Measurements from ENCODE around the gene RNF145. TPM values are rescaled to one million over a fixed set of nuclear protein-coding genes. Genes with fewer than 3 reads are reported as not detected.
"Not testable (repeated sequence)": the region's sequence is repeated elsewhere in the genome, so short reads cannot be mapped to it uniquely, and the experiment has no call there.

Gene RNF145
- total RNA-seq, 2 donors from 2014 or later = 38.6 to 50.5 TPM

DNA sequence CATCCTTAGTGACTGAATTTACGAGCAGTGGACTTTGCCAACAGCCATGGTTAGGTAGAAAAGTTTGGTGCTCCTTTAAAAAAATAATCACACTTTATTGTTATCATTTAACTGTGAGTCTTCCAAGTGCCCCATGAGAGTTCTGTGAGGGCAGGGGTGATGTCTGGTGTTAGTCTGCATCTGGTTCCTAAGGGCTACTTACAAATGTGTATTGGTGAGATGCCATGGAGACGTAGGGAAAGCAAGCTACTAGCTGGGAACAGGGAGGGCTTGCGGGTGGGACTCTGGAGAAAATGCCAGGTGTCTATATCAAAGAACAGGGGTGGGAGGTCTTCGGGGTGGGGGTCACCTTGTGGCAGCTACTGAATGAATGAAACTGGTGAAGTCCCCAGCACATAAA, 62.5 kb downstream of the RNF145 start:
- H3K9me3 ChIP-seq = no peaks in the 10 kb centered on the region
- DNase-seq (ENCODE audit: low spot score) = no peak
- H3K4me1 ChIP-seq (replicated peaks) = no peaks in the 10 kb centered on the region
- 83% methylated on average over 4 of the region's 4 CpGs for WGBS
- no peak overlapping the region for H3K4me3 ChIP-seq
- no peaks in the 10 kb centered on the region for H3K36me3 ChIP-seq
- intact Hi-C loops (cut with DNase I) = no loop called here
- H3K27me3 ChIP-seq (replicated peaks; ENCODE audit: insufficient read depth) = no peaks in the 10 kb centered on the region
- no peak overlapping the region for H3K27ac ChIP-seq
- TF ChIP-seq POLR2A (IDR thresholded peaks at IDR 0.05) = no peak
- TF ChIP-seq, protein P1, sequence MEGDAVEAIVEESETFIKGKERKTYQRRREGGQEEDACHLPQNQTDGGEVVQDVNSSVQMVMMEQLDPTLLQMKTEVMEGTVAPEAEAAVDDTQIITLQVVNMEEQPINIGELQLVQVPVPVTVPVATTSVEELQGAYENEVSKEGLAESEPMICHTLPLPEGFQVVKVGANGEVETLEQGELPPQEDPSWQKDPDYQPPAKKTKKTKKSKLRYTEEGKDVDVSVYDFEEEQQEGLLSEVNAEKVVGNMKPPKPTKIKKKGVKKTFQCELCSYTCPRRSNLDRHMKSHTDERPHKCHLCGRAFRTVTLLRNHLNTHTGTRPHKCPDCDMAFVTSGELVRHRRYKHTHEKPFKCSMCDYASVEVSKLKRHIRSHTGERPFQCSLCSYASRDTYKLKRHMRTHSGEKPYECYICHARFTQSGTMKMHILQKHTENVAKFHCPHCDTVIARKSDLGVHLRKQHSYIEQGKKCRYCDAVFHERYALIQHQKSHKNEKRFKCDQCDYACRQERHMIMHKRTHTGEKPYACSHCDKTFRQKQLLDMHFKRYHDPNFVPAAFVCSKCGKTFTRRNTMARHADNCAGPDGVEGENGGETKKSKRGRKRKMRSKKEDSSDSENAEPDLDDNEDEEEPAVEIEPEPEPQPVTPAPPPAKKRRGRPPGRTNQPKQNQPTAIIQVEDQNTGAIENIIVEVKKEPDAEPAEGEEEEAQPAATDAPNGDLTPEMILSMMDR (IDR thresholded peaks at IDR 0.05) = no peak
- TF ChIP-seq POLR2AphosphoS5 (IDR thresholded peaks at IDR 0.05) = no peak

DNA sequence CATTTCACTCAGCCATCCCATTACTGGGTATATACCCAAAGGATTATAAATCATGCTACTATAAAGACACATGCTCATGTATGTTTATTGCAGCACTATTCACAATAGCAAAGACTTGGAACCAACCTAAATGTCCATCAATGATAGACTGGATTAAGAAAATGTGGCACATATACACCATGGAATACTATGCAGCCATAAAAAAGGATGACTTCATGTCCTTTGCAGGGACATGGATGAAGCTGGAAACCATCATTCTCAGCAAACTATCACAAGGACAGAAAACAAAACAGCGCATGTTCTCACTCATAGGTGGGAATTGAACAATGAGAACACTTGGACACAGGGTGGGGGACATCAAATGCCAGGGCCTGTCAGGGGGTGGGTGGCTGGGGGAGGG, 64.2 kb downstream of the RNF145 start:
- DNase-seq (ENCODE audit: low spot score); intact Hi-C loops (cut with DNase I); H3K4me1 ChIP-seq (replicated peaks); H3K27me3 ChIP-seq (replicated peaks; ENCODE audit: insufficient read depth); H3K36me3 ChIP-seq; H3K4me3 ChIP-seq; H3K9me3 ChIP-seq; H3K27ac ChIP-seq: not testable (repeated sequence)
- 100% methylated on average over 1 of the region's 1 CpG for WGBS

DNA sequence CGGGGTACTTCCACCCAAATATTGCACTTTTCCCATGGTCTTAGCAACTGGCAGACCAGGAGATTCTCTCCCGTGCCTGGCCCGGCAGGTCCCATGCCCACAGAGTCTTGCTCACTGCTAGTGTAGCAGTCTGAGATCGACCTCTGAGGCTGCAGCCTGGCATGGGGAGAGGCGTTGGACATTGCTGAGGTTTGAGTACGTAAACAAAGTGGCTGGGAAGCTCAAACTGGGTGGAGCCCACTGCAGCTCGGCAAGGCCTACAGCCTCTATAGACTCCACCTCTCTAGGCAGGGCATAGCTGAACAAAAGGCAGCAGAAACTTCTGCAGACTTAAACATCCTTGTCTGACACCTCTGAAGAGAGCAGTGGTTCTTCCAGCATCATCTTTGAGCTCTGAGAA, 69.6 kb downstream of the RNF145 start:
- Histone ChIP-seq H3K27ac (no peak overlapping the region), H3K9me3 (no peaks in the 10 kb centered on the region), H3K4me1 (replicated peaks) (no peaks in the 10 kb centered on the region), H3K27me3 (replicated peaks; ENCODE audit: insufficient read depth) (no peaks in the 10 kb centered on the region), H3K36me3 (no peaks in the 10 kb centered on the region), H3K4me3 (no peak overlapping the region)
- no peak for DNase-seq (ENCODE audit: low spot score)
- WGBS = 65% methylated on average over 7 of the region's 7 CpGs
- TF ChIP-seq, protein P1 (IDR thresholded peaks at IDR 0.05) = no peak
- TF ChIP-seq POLR2AphosphoS5 (IDR thresholded peaks at IDR 0.05) (no peak), POLR2A (IDR thresholded peaks at IDR 0.05) (no peak)
- intact Hi-C loops (cut with DNase I) = loop anchor here (10.0 kb wide), 1 partner anchor 1375 kb away; no protein-coding TSS in a partner anchor

DNA sequence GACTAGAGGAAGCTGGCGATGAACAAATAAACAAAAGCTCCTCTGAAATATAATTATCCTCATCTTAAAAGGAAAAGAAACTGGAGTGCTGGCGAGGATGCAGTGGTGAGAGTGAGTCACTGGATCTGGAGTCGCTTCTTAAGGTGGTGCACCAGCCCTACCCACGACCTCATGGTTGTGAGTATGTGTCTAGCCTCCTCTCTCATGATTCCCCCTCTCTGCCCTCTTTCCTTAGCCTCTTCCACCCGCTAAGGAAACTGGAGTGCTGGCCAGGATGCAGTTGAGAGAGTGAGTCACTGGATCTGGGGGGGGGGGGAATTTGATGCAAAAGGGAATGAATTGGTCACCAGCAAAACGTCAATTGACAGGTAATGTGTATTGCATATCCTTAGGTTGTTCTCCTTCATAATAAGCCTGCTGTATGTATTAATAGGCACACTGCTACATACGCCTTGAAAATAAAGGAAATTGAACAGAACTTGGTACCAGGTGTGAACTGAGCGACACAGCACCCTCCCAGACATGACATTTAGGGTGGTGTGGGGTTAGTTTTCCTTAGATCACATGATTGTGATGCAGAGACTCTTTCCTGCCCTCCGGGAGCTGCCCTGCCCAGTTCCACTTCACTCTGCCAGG, 73.3 kb downstream of the RNF145 start:
- Histone ChIP-seq H3K27me3 (replicated peaks; ENCODE audit: insufficient read depth) (no peaks in the 10 kb centered on the region), H3K27ac (no peak overlapping the region), H3K4me3 (no peak overlapping the region), H3K36me3 (no peaks in the 10 kb centered on the region), H3K4me1 (replicated peaks) (no peaks in the 10 kb centered on the region), H3K9me3 (no peaks in the 10 kb centered on the region)
- DNase-seq (ENCODE audit: low spot score) = no peak
- 43% methylated on average over 9 of the region's 9 CpGs for WGBS
- intact Hi-C loops (cut with DNase I) = loop anchor here (10.0 kb wide), 1 partner anchor 1371 kb away; no protein-coding TSS in a partner anchor
- no peak for TF ChIP-seq POLR2AphosphoS5 (IDR thresholded peaks at IDR 0.05)
- TF ChIP-seq POLR2A (IDR thresholded peaks at IDR 0.05) = no peak
- TF ChIP-seq, protein P1 (IDR thresholded peaks at IDR 0.05) = no peak

DNA sequence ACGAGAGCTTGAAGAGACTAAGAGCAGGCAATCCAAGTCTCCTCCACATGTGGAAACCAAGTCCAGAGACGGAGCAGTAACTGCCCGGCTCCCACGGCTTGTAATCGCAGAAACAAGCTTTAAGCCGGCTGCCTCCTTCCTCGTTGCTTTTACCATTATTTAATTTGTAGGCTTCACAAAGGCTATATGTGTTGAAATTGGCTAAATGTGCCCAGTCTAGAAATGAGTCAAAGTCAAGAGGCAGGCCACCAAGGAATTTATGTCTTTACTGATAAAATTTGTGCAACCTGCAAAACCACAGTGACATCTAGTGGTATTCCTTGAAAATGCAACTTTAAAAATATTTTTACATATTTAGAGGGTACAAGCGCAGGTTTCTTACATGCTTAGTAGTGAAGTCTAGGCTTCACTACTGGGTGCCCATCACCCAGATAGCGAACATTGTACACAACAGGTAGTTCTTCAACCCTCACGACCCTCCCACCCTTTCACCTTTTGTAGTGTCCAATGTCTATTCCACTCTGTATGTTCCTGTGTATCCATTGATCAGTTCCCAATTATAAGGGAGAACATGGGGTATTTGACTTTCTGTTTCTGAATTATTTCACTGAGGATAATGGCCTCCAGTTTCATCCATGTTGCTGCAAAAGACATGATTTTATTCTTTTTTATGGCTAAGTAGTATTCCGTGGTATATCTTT, 76.2 kb downstream of the RNF145 start:
- Histone ChIP-seq H3K4me3 (no peak overlapping the region), H3K9me3 (no peaks in the 10 kb centered on the region), H3K27me3 (replicated peaks; ENCODE audit: insufficient read depth) (no peaks in the 10 kb centered on the region), H3K27ac (no peak overlapping the region), H3K4me1 (replicated peaks) (no peaks in the 10 kb centered on the region), H3K36me3 (no peaks in the 10 kb centered on the region)
- DNase-seq (ENCODE audit: low spot score) = peak; percentile 9
- TF ChIP-seq POLR2AphosphoS5 (IDR thresholded peaks at IDR 0.05) (peak; percentile 32), POLR2A (IDR thresholded peaks at IDR 0.05) (no peak)
- TF ChIP-seq, protein P1 (IDR thresholded peaks at IDR 0.05) = peak; percentile 26 to 81 (median 76)
- 25% methylated on average over 11 of the region's 11 CpGs for WGBS
- intact Hi-C loops (cut with DNase I) = loop anchor here (10.0 kb wide), 1 partner anchor 1368 kb away; no protein-coding TSS in a partner anchor

Data from prostate gland (tissue), 2 donors.